HUDEP-2 (cell line): ENCODE data around the gene GLG1.
"Not testable (repeated sequence)": the region's sequence is repeated elsewhere in the genome, so short reads cannot be mapped to it uniquely, and the experiment has no call there.

Experiments
- DNase-seq, 76 experiments: peaks; one replicate each; lab custom pipeline; 2025; ENCODE audit not compliant: unreplicated experiment in 76 of 76; lab: John Stamatoyannopoulos, UW

Gene GLG1

GRCh38 chr16:74451951-74452758, 154.8 kb downstream of the GLG1 start:
- no peak for DNase-seq

GRCh38 chr16:74450967-74451760, 155.8 kb downstream of the GLG1 start:
- no peak for DNase-seq

DNA sequence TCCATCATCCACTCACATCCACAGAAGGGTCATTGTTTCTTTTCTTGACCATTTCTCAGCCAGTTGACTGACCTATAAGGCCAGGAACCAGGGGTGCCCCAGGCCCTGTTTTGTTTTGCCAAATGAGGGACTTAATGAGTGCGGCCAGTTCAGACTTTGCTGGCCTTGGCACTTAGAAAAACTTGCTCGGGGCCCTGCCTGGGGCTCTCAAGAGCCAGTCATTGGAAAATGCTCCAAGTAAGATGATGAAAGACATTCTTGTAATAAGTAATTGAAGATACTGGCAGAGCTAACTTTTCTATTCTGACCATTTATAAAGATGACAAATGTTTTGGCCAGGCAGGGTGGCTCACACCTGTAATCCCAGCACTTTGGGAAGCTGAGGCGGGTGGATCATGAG, 156.7 kb downstream of the GLG1 start:
- DNase-seq, result no peak

DNA sequence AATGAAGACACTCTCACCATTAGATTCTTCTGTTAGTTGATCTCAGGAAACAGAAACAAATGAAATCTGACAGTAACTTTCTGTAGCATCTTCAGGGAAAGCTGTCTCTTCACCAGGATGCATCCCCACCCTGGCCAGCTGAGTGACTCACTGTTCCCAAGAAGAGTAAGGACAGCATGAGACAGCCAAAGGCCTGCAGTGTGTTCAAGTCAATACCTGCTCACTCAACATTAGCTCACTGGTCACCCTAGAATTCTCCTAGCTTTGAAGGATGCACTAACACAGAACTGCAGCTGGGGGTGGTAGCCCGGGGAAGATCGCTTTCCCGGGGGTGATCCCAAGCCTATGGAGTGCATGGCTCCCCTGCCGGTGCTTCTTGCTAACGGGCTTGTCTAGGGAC, 157.4 kb downstream of the GLG1 start:
- no peak for DNase-seq

DNA sequence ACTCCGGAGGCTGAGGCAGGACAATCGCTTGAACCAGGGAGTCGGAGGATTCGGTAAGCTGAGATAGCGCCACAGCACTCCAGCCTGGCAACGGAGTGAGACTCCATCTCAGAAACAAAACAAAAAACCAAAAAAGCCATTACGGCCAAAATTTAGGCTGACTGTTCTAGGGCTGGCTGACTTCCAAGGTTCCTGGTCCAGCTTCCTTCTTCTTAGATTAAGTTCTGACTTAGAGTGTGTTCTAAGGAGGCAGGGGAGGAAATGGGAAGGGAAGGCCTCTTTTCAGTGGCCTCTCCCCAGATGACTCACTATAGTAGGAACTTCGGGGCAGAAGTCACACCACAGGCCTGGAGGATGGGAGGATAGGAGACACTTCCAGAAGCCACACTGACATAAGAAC, 157.9 kb downstream of the GLG1 start:
- DNase-seq, result no peak

GRCh38 chr16:74447578-74447977, 159.3 kb downstream of the GLG1 start:
- no peak for DNase-seq

DNA sequence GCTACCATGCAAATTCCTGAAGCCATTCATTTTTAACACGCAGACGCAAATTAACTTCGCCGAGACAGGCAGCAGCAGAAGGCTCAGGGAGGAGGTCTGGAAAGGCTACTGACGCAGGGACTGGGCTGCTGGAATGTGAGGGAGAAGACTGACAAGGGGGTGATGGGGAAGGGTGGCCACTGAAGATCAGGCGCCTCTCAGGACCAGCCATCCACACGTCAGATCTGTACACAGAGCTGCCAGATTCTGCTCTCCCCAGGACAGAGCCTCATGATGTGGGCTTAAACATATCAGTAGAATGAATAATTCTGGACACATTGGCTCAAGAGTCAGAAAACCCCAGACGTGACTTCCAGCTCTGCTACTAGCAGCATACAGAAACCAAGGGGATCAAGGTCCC, 160.0 kb downstream of the GLG1 start:
- no peak for DNase-seq

GRCh38 chr16:74443624-74444346, 163.1 kb downstream of the GLG1 start:
- not testable (repeated sequence) for DNase-seq

GRCh38 chr16:74439685-74440084, 167.2 kb downstream of the GLG1 start:
- DNase-seq, result no peak

- peak in 3 of 76 experiments; percentile 2 to 12 (median 8) for DNase-seq
Observed at GRCh38 chr16:74438492-74438979, 168.4 kb downstream of the GLG1 start.

GRCh38 chr16:74431516-74431915, 175.4 kb downstream of the GLG1 start:
- no peak for DNase-seq

GRCh38 chr16:74430036-74430712, 176.7 kb downstream of the GLG1 start:
- DNase-seq, result peak in 34 of 76 experiments; percentile 3 to 51 (median 18)

- DNase-seq, result not testable (repeated sequence)
Observed at GRCh38 chr16:74428493-74428892, 178.4 kb downstream of the GLG1 start.

DNA sequence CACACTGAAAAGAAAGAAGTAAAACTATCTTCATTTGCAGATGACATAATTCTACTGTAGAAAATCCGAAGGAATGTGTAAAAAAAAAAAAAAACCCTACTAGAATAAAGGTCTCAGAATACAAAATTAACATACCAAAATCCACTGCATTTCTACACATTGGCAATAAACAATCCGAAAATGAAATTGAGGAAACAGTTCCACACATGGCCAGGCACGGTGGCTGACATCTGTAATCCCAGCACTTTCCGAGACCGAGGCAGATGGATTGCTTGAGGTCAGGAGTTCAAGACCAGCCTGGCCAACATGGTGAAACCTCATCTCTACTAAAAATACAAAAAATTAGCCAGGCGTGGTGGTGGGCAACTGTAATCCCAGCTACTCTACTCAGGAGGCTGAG, 181.2 kb downstream of the GLG1 start:
- DNase-seq, result not testable (repeated sequence)

DNA sequence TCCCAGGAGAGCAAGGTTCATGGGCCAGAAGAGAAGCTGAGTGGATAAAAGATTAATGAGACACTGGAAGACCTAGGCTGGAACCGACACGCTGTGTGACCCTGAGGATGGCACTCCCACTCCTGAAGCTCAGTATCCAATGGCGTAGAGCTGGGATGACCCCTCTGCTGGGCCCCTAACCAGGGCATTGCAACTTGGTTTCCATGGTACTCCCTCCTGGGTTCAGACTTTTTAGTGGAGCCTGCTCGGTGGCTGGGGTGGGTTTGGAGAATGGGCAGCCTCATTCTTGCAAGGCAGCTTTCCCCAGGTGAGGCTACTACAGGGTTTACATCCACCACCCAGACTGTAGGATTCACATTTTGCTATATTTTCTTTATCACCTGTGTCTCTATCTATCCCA, 183.2 kb downstream of the GLG1 start:
- not testable (repeated sequence) for DNase-seq

GRCh38 chr16:74422086-74422485, 184.8 kb downstream of the GLG1 start:
- DNase-seq, result not testable (repeated sequence)

- DNase-seq, result not testable (repeated sequence)
Observed at GRCh38 chr16:74421482-74421785, 185.5 kb downstream of the GLG1 start.

DNA sequence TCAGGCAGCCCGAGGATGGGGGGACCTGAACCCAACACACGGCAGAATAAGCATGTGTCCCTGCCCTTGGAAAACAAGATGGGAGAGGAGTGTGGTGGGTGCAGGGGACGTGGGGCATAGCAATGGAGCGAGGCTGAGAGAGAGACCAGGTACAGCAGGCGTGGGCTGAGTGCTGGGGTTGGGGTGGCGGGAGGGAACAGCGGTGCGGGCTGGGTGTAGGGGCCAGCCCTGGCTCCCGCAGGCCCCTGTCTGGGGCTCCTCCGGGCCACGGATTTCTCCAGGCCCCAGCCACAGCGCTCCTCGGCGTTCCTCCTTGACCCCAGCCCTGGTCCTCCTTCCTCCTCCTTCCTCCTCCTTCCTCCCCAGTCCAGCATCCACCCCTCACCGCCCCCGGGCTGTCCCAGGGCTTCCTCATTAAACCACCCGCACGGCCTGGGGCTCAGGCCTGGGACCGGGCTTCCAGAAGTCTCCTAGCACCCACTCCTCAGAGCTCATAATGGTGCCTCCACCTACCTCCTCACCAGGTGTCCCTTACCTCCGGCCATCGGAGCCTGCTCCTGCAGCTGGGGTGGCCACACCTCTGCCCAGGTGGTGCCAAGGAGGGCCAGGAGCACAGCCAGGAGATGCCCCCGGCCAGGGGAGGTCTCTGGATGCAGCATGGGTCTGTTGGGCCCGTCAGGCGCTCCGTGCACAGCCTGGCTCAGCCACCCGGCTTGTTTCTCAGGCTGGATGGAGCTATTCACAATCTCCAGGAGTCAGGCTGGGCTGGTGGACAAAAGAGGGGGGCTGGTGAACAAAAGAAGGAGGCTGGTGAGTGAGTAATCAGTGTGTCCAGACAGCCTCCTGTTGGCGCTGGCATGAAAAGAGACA, 186.1 kb downstream of the GLG1 start, which contains the start of gene CLEC18B:
CLEC18B (minus strand) TSS at position 867 of the 870 bp plus-strand sequence; CDS start at position 659, 208 bp downstream.
- not testable (repeated sequence) for DNase-seq

- DNase-seq, result not testable (repeated sequence)
Observed at GRCh38 chr16:74419811-74420210, 187.1 kb downstream of the GLG1 start.
